GM12878 (cell line): ENCODE data around the gene NHS. TPM values are rescaled to one million over a fixed set of nuclear protein-coding genes. Genes with fewer than 3 reads are reported as not detected.

Experiments used
- ATAC-seq: fragments of 200-7000 bp; cut with Tn5 transposase; 3 replicates; pipeline ENCODE4 v1.9.1; 2020; ENCODE audit warnings: mild to moderate bottlenecking, moderate library complexity
- BruUV-seq: library from RNA; stranded (reverse); fragments of 400-500 nt; replicated peaks from 2 replicates; lab custom pipeline; 2021; lab: Mats Ljungman, UMichigan
- CTCF ChIA-PET: fragments of 300-600 bp; sonication (Branson Sonifier 250); formaldehyde crosslinking; extraction: SDS; loops from one replicate; lab custom pipeline; 2021; ENCODE audit warnings: inconsistent platforms; lab: Yijun Ruan, JAX
- POLR2A ChIA-PET: fragments of 350-600 bp; formaldehyde crosslinking; extraction: SDS; loops from one replicate; lab custom pipeline; 2021; ENCODE audit warnings: inconsistent platforms; lab: Charles Lee
- RAD21 ChIA-PET: fragments of 300-600 bp; sonication (Branson Sonifier 250); formaldehyde crosslinking; loops from one replicate; lab custom pipeline; 2023; ENCODE audit warnings: antibody characterized with exemption; ENCODE audit not compliant: unreplicated experiment; lab: Charles Lee
- SMC1A ChIA-PET: fragments of 300-600 bp; sonication (Branson Sonifier 250); formaldehyde crosslinking; loops from one replicate; lab custom pipeline; 2023; ENCODE audit not compliant: unreplicated experiment, uncharacterized antibody; lab: Charles Lee
- DNase-seq: peaks from one replicate; pipeline ENCODE4 v3.0.0-alpha.2; 2011; ENCODE audit warnings: low read depth, low spot score
- FAIRE-seq: peaks from 3 replicates; lab custom pipeline; 2011; peaks lifted over from hg19 to GRCh38; lab: Jason Lieb, UNC
- H2AFZ ChIP-seq: 2 replicates; pipeline ENCODE4 v1.6.0; 2011; ENCODE audit warnings: low read depth, low read length, control low read depth; ENCODE audit not compliant: control insufficient read depth
- H3K27ac ChIP-seq: 2 replicates; pipeline ENCODE4 v1.5.1; 2011; ENCODE audit warnings: control low read depth; ENCODE audit not compliant: control insufficient read depth, insufficient read depth
- H3K27me3 ChIP-seq, 2 experiments: replicated peaks in 1 of 2; 2 replicates each; pipeline versions ENCODE4 v1.6.0 to v1.6.1; 2011; ENCODE audit warnings: low read length in 1 of 2; ENCODE audit not compliant: control insufficient read depth in 2 of 2, insufficient read depth in 2 of 2
- H3K36me3 ChIP-seq, 2 experiments: 2 replicates each; pipeline ENCODE4 v1.5.1; 2011; ENCODE audit warnings: low read length in 1 of 2; ENCODE audit not compliant: control insufficient read depth in 2 of 2, insufficient read depth in 2 of 2
- H3K4me1 ChIP-seq: 2 replicates; pipeline ENCODE4 v1.6.1; 2011; ENCODE audit warnings: mild to moderate bottlenecking, low read length, moderate library complexity, mixed read lengths; ENCODE audit not compliant: control insufficient read depth, insufficient read depth
- H3K4me2 ChIP-seq: 2 replicates; pipeline ENCODE4 v1.6.0; 2011; ENCODE audit warnings: control low read depth; ENCODE audit not compliant: control insufficient read depth, insufficient read depth
- H3K4me3 ChIP-seq: fragments of 200-600 bp; sonication (generic); 2 replicates; pipeline ENCODE4 v1.5.1; 2016
- H3K79me2 ChIP-seq: 2 replicates; pipeline ENCODE4 v1.6.0; 2011; ENCODE audit warnings: low read length; ENCODE audit not compliant: control insufficient read depth, insufficient read depth
- H3K9ac ChIP-seq: 2 replicates; pipeline ENCODE4 v1.8.0; 2011; ENCODE audit warnings: low read length, control low read depth, mixed read lengths; ENCODE audit not compliant: control insufficient read depth, insufficient read depth
- H3K9me3 ChIP-seq: replicated peaks from 3 replicates; pipeline ENCODE4 v1.5.1; 2011; ENCODE audit warnings: mild to moderate bottlenecking, low read length; ENCODE audit not compliant: control insufficient read depth, insufficient read depth
- H4K20me1 ChIP-seq: 2 replicates; pipeline ENCODE4 v1.6.0; 2011; ENCODE audit not compliant: control insufficient read depth, insufficient read depth
- CTCF ChIP-seq, 3 experiments: IDR thresholded peaks in 2 of 3; conservative IDR thresholded peaks in 1 of 3; 2 replicates each; pipeline ENCODE4 v1.5.1; 2011; ENCODE audit warnings: low read depth in 3 of 3, low read length in 3 of 3, mild to moderate bottlenecking in 3 of 3, control low read depth in 2 of 3, moderate library complexity in 2 of 3, inconsistent platforms in 1 of 3, mixed read lengths in 1 of 3; ENCODE audit not compliant: control insufficient read depth in 2 of 3, insufficient read depth in 1 of 3; ENCODE audit errors: extremely low read depth in 1 of 3
- CUX1 ChIP-seq: IDR thresholded peaks from 2 replicates; pipeline ENCODE4 v1.6.1; 2012; ENCODE audit warnings: improper control_type of control experiment, low read depth, low read length; ENCODE audit not compliant: insufficient replicate concordance
- JUNB ChIP-seq: IDR thresholded peaks from 2 replicates; pipeline ENCODE4 v1.6.1; 2016; ENCODE audit warnings: antibody characterized with exemption, mild to moderate bottlenecking
- KAT2A ChIP-seq: conservative IDR thresholded peaks from 2 replicates; pipeline ENCODE4 v1.6.1; 2011; ENCODE audit warnings: low read depth, low read length; ENCODE audit not compliant: control insufficient read depth
- MEF2A ChIP-seq: IDR thresholded peaks from 2 replicates; pipeline ENCODE4 v1.6.1; 2011; ENCODE audit warnings: low read depth, mild to moderate bottlenecking, low read length, moderate library complexity; ENCODE audit not compliant: insufficient read depth
- NR2C1 ChIP-seq: fragments of 450-650 bp; IDR thresholded peaks from 2 replicates; pipeline ENCODE4 v1.6.1; 2017; ENCODE audit warnings: antibody characterized with exemption, mild to moderate bottlenecking, moderate library complexity
- PAX5 ChIP-seq: IDR thresholded peaks from 2 replicates; pipeline ENCODE4 v1.6.1; 2011; ENCODE audit warnings: low read depth, low read length, borderline replicate concordance
- SMARCA5 ChIP-seq: fragments of 450-650 bp; IDR thresholded peaks from 2 replicates; pipeline ENCODE4 v1.6.1; 2017; ENCODE audit warnings: mild to moderate bottlenecking
- SREBF2 ChIP-seq: IDR thresholded peaks from 2 replicates; pipeline ENCODE4 v1.6.1; 2012; ENCODE audit warnings: mild to moderate bottlenecking, low read length
- SUPT20H ChIP-seq: IDR thresholded peaks from 2 replicates; pipeline ENCODE4 v1.6.1; 2011; ENCODE audit warnings: low read depth, mild to moderate bottlenecking, low read length, moderate library complexity, borderline replicate concordance; ENCODE audit not compliant: control insufficient read depth
- ZNF217 ChIP-seq: fragments of 450-650 bp; IDR thresholded peaks from 2 replicates; pipeline ENCODE4 v1.6.1; 2017; ENCODE audit warnings: antibody characterized with exemption, mild to moderate bottlenecking
- ZNF687 ChIP-seq: fragments of 450-650 bp; IDR thresholded peaks from 2 replicates; pipeline ENCODE4 v1.6.1; 2017; ENCODE audit warnings: mild to moderate bottlenecking, moderate library complexity
- WGBS: methylation state at CpG from one replicate; pipeline ENCODE4 v1.1.6; 2016; ENCODE audit warnings: low lambda C conversion rate; ENCODE audit not compliant: insufficient replicate concordance, insufficient coverage; ENCODE audit errors: missing lambda C conversion rate; 5-methylcytosine and 5-hydroxymethylcytosine counted together
- in situ Hi-C: fragments of 300-500 bp; cut with MboI; formaldehyde crosslinking; loops from 9 replicates; pipeline ENCODE4 v1.14.3; 2018; ENCODE audit warnings: mixed read lengths
- intact Hi-C: fragments of 100-400 bp; cut with micrococcal nuclease; formaldehyde crosslinking; loops from one replicate; pipeline ENCODE4 v1.14.2; 2022; ENCODE audit not compliant: unreplicated experiment
- polyA plus RNA-seq, 11 experiments: library from polyadenylated mRNA; depleted of rRNA in 4 of 11; unstranded in 6 of 11; stranded (reverse) in 5 of 11; fragments of >200 nt; fragmentation: Nextera tagmentation in 4 of 11; fragmentation: Illumina TruSeq in 1 of 11; extraction: Ambion mirVana in 4 of 11; extraction: Trizol in 1 of 11; gene quantifications; 1 replicate in 1 of 11; 2 replicates in 10 of 11; pipeline versions ENCODE4 v1.2.1 to v1.2.3, GENCODE V29; 2011 to 2016; ENCODE audit warnings: inconsistent platforms in 2 of 11, missing spikeins in 2 of 11, low read depth in 1 of 11
- total RNA-seq, 4 experiments: library from RNA; depleted of rRNA in 3 of 4; stranded (reverse); fragments of >200 nt in 3 of 4; fragmentation: Illumina TruSeq in 1 of 4; extraction: Trizol in 1 of 4; gene quantifications; 2 replicates each; pipeline versions ENCODE4 v1.2.1 to v1.2.3, GENCODE V29; 2013 to 2021

Gene NHS
- total and polyA plus RNA-seq, 10 of the 15 experiments (the other 5 are each of a cell fraction or from before 2014, with no cell fraction given) = under 0.01 to 0.07 (median 0.03) TPM; not detected in 7

GRCh38 chrX:17494216-17494615, 119.2 kb downstream of the NHS start (continued):
- TF ChIP-seq ZNF687 (no peak), SUPT20H (no peak), ZNF217 (no peak), NR2C1 (no peak), JUNB (no peak), MEF2A (no peak), KAT2A (no peak), SMARCA5 (no peak)

- H2AFZ ChIP-seq = no peak overlapping the region
- in situ Hi-C loops = no loop called here
- H3K79me2 ChIP-seq = no peaks in the 10 kb centered on the region
- ChIA-PET POLR2A (no interaction called here), CTCF (no interaction called here), RAD21 (no interaction called here), SMC1A (no interaction called here)
- H3K9me3 ChIP-seq = no peaks in the 10 kb centered on the region
- H3K9ac ChIP-seq = no peak overlapping the region
- FAIRE-seq (no peak), ATAC-seq (no peak), DNase-seq (no peak)
- no peaks in the 10 kb centered on the region for H3K4me1 ChIP-seq
- H3K27me3 ChIP-seq = no peaks in the 10 kb centered on the region
- no peaks in the 10 kb centered on the region for H3K36me3 ChIP-seq
- no peak overlapping the region for H3K4me3 ChIP-seq
- no peak overlapping the region for H3K27ac ChIP-seq
- no TSS peak for BruUV-seq
- no peak overlapping the region for H3K4me2 ChIP-seq
- intact Hi-C loops = no loop called here
- 0% methylated on average over 2 of the region's 2 CpGs for WGBS
- no peaks in the 10 kb centered on the region for H4K20me1 ChIP-seq
- TF ChIP-seq SREBF2 (no peak), CUX1 (no peak), PAX5 (no peak), CTCF (IDR thresholded peaks at IDR 0.05 in 2 of 3, conservative IDR thresholded peaks at IDR 0.05 in 1 of 3; ENCODE audit: control insufficient read depth in 2 of 3, extremely low read depth in 1 of 3, insufficient read depth in 1 of 3, low read depth in 3 of 3, low read length in 3 of 3) (no peak)
Measured at GRCh38 chrX:17495052-17495451, 120.1 kb downstream of the NHS start.
